HG02852 (cell line): ENCODE data around the gene STK32C.
"Not testable (repeated sequence)": the region's sequence is repeated elsewhere in the genome, so short reads cannot be mapped to it uniquely, and the experiment has no call there.

ENCODE experiments used
- ATAC-seq: cut with Tn5 transposase; IDR thresholded peaks from one replicate; pipeline ENCODE4 v1.9.1; 2021; ENCODE audit warnings: mild to moderate bottlenecking, moderate library complexity; ENCODE audit not compliant: unreplicated experiment

STK32C gene

DNA sequence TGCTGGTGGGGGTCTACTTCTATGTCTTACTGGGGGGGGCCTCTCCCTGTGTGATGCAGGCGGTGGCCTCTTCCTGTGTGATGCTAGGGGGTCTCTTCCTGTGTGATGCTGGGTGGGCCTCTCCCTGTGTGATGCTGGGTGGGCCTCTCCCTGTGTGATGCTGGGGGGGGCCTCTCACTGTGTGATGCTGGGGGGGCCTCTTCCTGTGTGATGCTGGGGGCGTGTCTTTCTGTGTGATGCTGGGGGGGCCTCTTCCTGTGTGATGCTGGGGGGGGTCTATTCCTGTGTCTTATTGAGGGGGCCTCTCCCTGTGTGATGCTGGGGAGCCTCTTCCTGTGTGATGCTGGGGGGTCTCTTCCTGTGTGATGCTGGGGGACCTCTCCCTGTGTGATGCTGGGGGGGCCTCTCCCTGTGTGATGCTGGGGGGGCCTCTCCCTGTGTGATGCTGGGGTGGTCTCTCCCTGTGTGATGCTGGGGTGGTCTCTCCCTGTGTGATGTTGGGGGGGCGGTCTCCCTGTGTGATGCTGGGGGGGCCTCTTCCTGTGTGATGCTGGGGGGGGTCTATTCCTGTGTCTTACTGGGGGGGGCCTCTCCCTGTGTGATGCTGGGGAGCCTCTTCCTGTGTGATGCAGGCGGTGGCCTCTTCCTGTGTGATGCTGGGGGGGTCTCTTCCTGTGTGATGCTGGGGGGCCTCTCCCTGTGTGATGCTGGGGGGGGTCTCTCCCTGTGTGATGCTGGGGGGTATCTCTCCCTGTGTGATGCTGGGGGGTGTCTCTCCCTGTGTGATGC, 146.7 kb downstream of the STK32C start:
- not testable (repeated sequence) for ATAC-seq

DNA sequence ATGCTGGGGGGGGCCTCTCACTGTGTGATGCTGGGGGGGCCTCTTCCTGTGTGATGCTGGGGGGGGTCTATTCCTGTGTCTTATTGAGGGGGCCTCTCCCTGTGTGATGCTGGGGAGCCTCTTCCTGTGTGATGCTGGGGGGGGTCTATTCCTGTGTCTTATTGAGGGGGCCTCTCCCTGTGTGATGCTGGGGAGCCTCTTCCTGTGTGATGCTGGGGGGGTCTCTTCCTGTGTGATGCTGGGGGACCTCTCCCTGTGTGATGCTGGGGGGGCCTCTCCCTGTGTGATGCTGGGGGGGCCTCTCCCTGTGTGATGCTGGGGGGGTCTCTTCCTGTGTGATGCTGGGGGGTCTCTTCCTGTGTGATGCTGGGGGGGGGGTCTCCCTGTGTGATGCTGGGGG, 147.5 kb downstream of the STK32C start:
- not testable (repeated sequence) for ATAC-seq

DNA sequence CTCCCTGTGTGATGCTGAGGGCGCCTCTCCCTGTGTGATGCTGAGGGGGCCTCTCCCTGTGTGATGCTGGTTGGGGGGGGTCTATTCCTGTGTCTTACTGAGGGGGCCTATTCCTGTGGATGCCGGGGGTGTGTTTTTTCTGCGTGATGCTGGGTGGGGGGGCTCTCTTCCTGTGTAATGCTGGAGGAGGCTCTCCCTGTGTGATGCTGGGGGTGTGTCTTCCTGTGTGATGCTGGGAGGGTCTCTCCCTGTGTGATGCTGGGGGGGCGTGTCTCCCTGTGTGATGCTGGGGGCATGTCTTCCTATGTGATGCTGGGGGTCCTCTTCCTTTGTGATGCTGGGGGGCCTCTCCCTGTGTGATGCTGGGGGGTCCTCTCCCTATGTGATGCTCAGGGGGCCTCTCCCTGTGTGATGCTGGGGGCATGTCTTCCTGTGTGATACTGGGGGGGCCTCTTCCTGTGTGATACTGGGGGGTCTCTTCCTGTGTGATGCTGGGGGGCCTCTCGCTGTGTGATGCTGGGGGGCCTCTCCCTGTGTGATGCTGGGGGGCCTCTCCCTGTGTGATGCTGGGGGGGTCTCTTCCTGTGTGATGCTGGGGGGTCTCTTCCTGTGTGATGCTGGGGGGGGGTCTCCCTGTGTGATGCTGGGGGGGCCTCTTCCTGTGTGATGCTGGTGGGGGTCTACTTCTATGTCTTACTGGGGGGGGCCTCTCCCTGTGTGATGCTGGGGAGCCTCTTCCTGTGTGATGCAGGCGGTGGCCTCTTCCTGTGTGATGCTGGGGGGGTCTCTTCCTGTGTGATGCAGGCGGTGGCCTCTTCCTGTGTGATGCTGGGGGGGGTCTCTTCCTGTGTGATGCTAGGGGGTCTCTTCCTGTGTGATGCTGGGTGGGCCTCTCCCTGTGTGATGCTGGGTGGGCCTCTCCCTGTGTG, 148.2 kb downstream of the STK32C start:
- not testable (repeated sequence) for ATAC-seq

DNA sequence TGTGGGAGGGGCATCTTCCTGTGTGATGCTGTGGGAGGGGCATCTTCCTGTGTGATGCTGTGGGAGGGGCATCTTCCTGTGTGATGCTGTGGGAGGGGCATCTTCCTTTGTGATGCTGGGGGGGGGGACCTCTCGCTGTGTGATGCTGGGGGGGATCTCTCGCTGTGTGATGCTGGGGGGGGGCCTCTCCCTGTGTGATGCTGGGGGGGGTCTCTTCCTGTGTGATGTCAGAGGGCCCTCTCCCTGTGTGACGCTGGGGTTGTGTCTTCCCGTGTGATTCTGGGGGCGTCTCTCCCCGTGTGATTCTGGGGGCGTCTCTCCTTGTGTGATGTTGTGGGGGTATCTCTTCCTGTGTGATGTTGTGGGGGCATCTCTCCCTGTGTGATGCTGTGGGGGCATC, 148.9 kb downstream of the STK32C start:
- ATAC-seq, result no peak

DNA sequence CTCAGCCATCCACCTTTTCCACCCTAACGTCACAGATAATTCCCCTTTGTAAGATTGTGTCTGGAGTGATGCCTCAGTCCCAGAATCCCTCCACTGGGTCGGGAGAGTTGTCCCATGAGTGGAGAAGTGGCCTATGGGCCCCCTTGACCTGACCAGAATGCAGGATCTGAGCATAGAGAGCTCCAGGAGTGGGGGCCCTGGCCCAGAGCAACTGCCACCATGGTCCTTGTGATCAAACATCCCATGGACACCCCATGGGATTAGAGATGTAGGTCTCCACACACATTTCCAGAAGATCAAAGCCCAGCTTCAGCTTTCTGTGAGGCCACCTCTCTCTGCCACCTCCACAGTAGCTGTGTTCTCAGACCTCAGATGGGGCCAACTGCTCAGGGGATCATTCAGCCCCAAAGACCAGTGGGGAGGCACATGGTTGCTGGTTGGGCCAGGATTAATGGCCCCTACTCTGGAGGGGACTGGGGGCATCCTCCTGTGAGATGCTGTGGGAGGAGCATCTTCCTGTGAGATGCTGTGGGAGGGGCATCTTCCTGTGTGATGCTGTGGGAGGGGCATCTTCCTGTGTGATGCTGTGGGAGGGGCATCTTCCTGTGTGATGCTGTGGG, 149.5 kb downstream of the STK32C start:
- no peak for ATAC-seq
